HCT116 (cell line): Measurements from ENCODE around the gene CENPC. TPM values are rescaled to one million over a fixed set of nuclear protein-coding genes. Genes with fewer than 3 reads are reported as not detected.

Experiments used
- ATAC-seq: fragments of 200-7000 bp; cut with Tn5 transposase; 2 replicates; pipeline ENCODE4 v1.9.1; 2020; ENCODE audit warnings: mild to moderate bottlenecking, moderate library complexity
- BruUV-seq: library from RNA; stranded (reverse); fragments of 400-500 nt; replicated peaks from 2 replicates; lab custom pipeline; 2021; lab: Mats Ljungman, UMichigan
- CTCF ChIA-PET: fragments of 300-600 bp; sonication (Branson Sonifier 250); formaldehyde crosslinking; loops from one replicate; lab custom pipeline; 2021; ENCODE audit warnings: antibody characterized with exemption; lab: Charles Lee
- POLR2A ChIA-PET: fragments of 300-600, 350-600 bp; sonication (Branson Sonifier 250); formaldehyde crosslinking; loops from one replicate; lab custom pipeline; 2021; ENCODE audit warnings: antibody characterized with exemption; lab: Charles Lee
- RAD21 ChIA-PET, 2 experiments: fragments of 300-600 bp; sonication (Branson Sonifier 250); formaldehyde crosslinking; loops; one replicate each; lab custom pipeline; 2023; ENCODE audit warnings: low total read pairs in 2 of 2; ENCODE audit not compliant: uncharacterized antibody in 2 of 2, unreplicated experiment in 2 of 2, low non-redundant PET in 1 of 2; lab: Charles Lee
- DNase-seq: peaks from one replicate; pipeline ENCODE4 v3.0.0-alpha.2; 2010; ENCODE audit warnings: low read depth, low spot score
- H2AFZ ChIP-seq: fragments of 200-600 bp; shearing (Covaris generic), sonication (generic); 2 replicates; pipeline ENCODE4 v1.6.1; 2017; ENCODE audit warnings: low read depth, mixed run types, mixed read lengths, antibody characterized with exemption, low read length; ENCODE audit not compliant: poor library complexity, severe bottlenecking
- H3K27ac ChIP-seq: 2 replicates; pipeline ENCODE4 v1.5.1; 2012; ENCODE audit warnings: low read depth, low read length
- H3K27me3 ChIP-seq: fragments of 200-600 bp; sonication (generic); 2 replicates; pipeline ENCODE4 v1.6.1; 2016; ENCODE audit warnings: mixed run types, low read length, mixed read lengths; ENCODE audit not compliant: insufficient read depth
- H3K36me3 ChIP-seq, 2 experiments: fragments of 200-500 bp in 1 of 2; fragments of 200-600 bp in 1 of 2; sonication (Bioruptor generic) in 1 of 2; sonication (generic) in 1 of 2; 2 replicates each; pipeline versions ENCODE4 v1.5.1 to v1.6.1; 2014 to 2016; ENCODE audit warnings: low read length in 2 of 2, inconsistent platforms in 1 of 2, mixed read lengths in 1 of 2, mixed run types in 1 of 2; ENCODE audit not compliant: insufficient read depth in 2 of 2, control insufficient read depth in 1 of 2
- H3K4me1 ChIP-seq, 2 experiments: fragments of 200-600 bp in 1 of 2; sonication (generic) in 1 of 2; 2 replicates each; pipeline versions ENCODE4 v1.5.1 to v1.6.1; 2012 to 2017; ENCODE audit warnings: low read length in 2 of 2, inconsistent platforms in 1 of 2, mild to moderate bottlenecking in 1 of 2, mixed read lengths in 1 of 2, mixed run types in 1 of 2, moderate library complexity in 1 of 2; ENCODE audit not compliant: insufficient read depth in 2 of 2, control insufficient read depth in 1 of 2
- H3K4me2 ChIP-seq: fragments of 200-600 bp; sonication (generic); 2 replicates; pipeline ENCODE4 v1.6.1; 2017; ENCODE audit warnings: mixed run types, low read length, mixed read lengths
- H3K4me3 ChIP-seq, 2 experiments: fragments of 200-600 bp in 1 of 2; sonication (generic) in 1 of 2; replicated peaks in 1 of 2; 2 replicates each; pipeline ENCODE4 v1.5.1; 2011 to 2016; ENCODE audit warnings: low read length in 2 of 2, control low read depth in 1 of 2, low read depth in 1 of 2, mild to moderate bottlenecking in 1 of 2, mixed read lengths in 1 of 2, mixed run types in 1 of 2
- H3K79me2 ChIP-seq: fragments of 200-600 bp; sonication (generic); 2 replicates; pipeline ENCODE4 v1.6.1; 2017; ENCODE audit warnings: mild to moderate bottlenecking, mixed run types, low read length, moderate library complexity, mixed read lengths; ENCODE audit not compliant: insufficient read depth
- H3K9ac ChIP-seq: fragments of 200-600 bp; sonication (generic); 2 replicates; pipeline ENCODE4 v1.6.1; 2016; ENCODE audit warnings: low read length, mixed read lengths
- H3K9me2 ChIP-seq: fragments of 200-600 bp; sonication (generic), shearing (Covaris generic); 2 replicates; pipeline ENCODE4 v1.6.1; 2017; ENCODE audit warnings: mixed run types, mild to moderate bottlenecking, moderate library complexity; ENCODE audit not compliant: insufficient read depth
- H3K9me3 ChIP-seq, 2 experiments: fragments of 200-500 bp in 1 of 2; fragments of 200-600 bp in 1 of 2; sonication (Bioruptor generic) in 1 of 2; sonication (generic) in 1 of 2; 2 replicates each; pipeline ENCODE4 v1.6.1; 2014 to 2017; ENCODE audit warnings: low read length in 2 of 2, mixed read lengths in 2 of 2, inconsistent platforms in 1 of 2, low read depth in 1 of 2, mild to moderate bottlenecking in 1 of 2, mixed run types in 1 of 2, moderate library complexity in 1 of 2; ENCODE audit not compliant: control insufficient read depth in 1 of 2, insufficient read depth in 1 of 2
- H4K20me1 ChIP-seq: fragments of 200-600 bp; sonication (generic), shearing (Covaris generic); 2 replicates; pipeline ENCODE4 v1.6.1; 2017; ENCODE audit warnings: mixed run types, mild to moderate bottlenecking, moderate library complexity; ENCODE audit not compliant: insufficient read depth
- CEBPB ChIP-seq: IDR thresholded peaks from 2 replicates; pipeline ENCODE4 v1.6.1; 2012; ENCODE audit warnings: low read depth
- ELF1 ChIP-seq: IDR thresholded peaks from 2 replicates; pipeline ENCODE4 v1.6.1; 2012; ENCODE audit warnings: low read depth, borderline replicate concordance
- EZH2 ChIP-seq: fragments of 200-600 bp; sonication (generic); IDR thresholded peaks from 2 replicates; pipeline ENCODE4 v1.6.1; 2017; ENCODE audit warnings: antibody characterized with exemption, mixed run types
- EZH2phosphoT487 ChIP-seq: fragments of 200-600 bp; IDR thresholded peaks from 2 replicates; pipeline ENCODE4 v1.6.1; 2018; ENCODE audit warnings: antibody characterized with exemption, borderline replicate concordance
- FOSL1 ChIP-seq: IDR thresholded peaks from 2 replicates; pipeline ENCODE4 v1.6.1; 2012; ENCODE audit warnings: low read depth
- JUND ChIP-seq: IDR thresholded peaks from 2 replicates; pipeline ENCODE4 v1.6.1; 2012
- YY1 ChIP-seq: IDR thresholded peaks from 2 replicates; pipeline ENCODE4 v1.6.1; 2011; ENCODE audit warnings: low read length, low read depth, moderate library complexity, mild to moderate bottlenecking; ENCODE audit not compliant: insufficient replicate concordance; ENCODE audit errors: extremely low read depth
- ZNF274 ChIP-seq: fragments of 200-500 bp; sonication (Bioruptor generic); IDR thresholded peaks from 2 replicates; pipeline ENCODE4 v1.6.1; 2014; ENCODE audit warnings: mild to moderate bottlenecking, low read depth, low read length, inconsistent platforms
- intact Hi-C: fragments of 100-400 bp; cut with micrococcal nuclease; formaldehyde crosslinking; loops from 2 replicates; pipeline ENCODE4 v1.10.0; 2022
- total RNA-seq: library from RNA; stranded (reverse); gene quantifications from one replicate; pipeline ENCODE4 v1.2.1, GENCODE V29; 2021; ENCODE audit not compliant: unreplicated experiment
- TF ChIP-seq, protein P1 (sequence below): IDR thresholded peaks from 2 replicates; pipeline ENCODE4 v1.6.1; 2012

Gene CENPC
- total RNA-seq, 1 experiment from 2014 or later = 15.4 TPM

DNA sequence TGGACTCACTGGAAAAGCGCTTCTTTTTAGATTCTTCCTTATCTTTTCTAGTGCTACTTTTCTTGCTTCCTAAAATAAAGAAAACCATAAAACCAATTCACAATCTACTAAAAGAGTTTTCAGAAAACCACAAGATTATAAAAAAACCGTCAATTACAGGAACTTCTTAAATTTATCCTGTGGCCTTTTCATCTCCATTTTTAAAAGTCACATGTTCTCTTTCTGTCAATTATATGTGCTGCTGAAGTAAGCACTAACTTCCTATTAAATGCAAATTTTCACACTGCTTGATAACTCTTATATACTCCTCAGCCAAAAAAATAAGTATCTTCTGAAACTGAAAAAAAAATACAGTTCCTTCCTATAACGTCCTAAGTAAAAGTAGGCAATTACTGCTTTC is 32.8 kb downstream of the CENPC start:
- POLR2A ChIA-PET = no interaction called here
- no peak overlapping the region for H2AFZ ChIP-seq
- ATAC-seq (no peak), DNase-seq (no peak)
- H3K4me2 ChIP-seq = no peak overlapping the region
- H3K4me1 ChIP-seq = no peaks in the 10 kb centered on the region
- no peaks in the 10 kb centered on the region for H3K79me2 ChIP-seq
- no peaks in the 10 kb centered on the region for H3K9me2 ChIP-seq
- no peak overlapping the region for H3K9ac ChIP-seq
- H3K36me3 ChIP-seq = peaks cover 9 to 13% of the 10 kb centered on the region in 2 experiments; a peak in 1 of 4 replicates
- no peak for TF ChIP-seq ZNF274
- no peak for TF ChIP-seq FOSL1
- no peak for TF ChIP-seq YY1
- TF ChIP-seq JUND = no peak
- TF ChIP-seq EZH2 = no peak
- TF ChIP-seq, protein P1, sequence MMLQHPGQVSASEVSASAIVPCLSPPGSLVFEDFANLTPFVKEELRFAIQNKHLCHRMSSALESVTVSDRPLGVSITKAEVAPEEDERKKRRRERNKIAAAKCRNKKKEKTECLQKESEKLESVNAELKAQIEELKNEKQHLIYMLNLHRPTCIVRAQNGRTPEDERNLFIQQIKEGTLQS = no peak
- TF ChIP-seq CEBPB = no peak
- no peak for TF ChIP-seq ELF1
- no peak for TF ChIP-seq EZH2phosphoT487
- CTCF ChIA-PET = no interaction called here
- no peak overlapping the region for H3K4me3 ChIP-seq
- H3K27me3 ChIP-seq = no peaks in the 10 kb centered on the region
- H3K27ac ChIP-seq = no peak overlapping the region
- RAD21 ChIA-PET = no interaction called here
- H4K20me1 ChIP-seq = no peaks in the 10 kb centered on the region
- BruUV-seq = no TSS peak
- H3K9me3 ChIP-seq = no peaks in the 10 kb centered on the region
- intact Hi-C loops = no loop called here

DNA sequence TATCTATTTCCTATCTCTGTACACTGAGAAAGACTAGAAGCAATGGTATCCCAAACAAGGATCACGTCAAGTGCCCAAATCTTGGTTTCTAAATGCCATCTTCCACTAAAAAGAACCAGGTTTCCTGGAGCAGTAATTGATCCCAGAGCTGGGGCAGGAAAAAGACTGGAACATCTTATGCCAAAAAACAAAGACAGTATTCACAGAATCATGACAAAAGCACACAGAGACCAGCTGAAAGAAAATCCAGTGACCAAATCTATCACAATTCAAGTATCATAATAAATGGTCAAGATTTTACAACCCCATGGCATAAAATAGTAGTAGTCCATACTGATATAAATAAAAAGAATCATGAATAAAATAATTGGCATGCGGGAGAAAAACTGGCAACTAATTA is 44.9 kb downstream of the CENPC start:
- no peak for DNase-seq
- RAD21 ChIA-PET = no interaction called here
- no peak overlapping the region for H3K9ac ChIP-seq
- intact Hi-C loops = no loop called here
- H3K9me2 ChIP-seq = no peaks in the 10 kb centered on the region
- no peak overlapping the region for H3K27ac ChIP-seq
- CTCF ChIA-PET = no interaction called here
- H3K27me3 ChIP-seq = no peaks in the 10 kb centered on the region
- no peak for TF ChIP-seq YY1
- TF ChIP-seq, all 23 proteins: peak for 0
- Histone ChIP-seq H4K20me1 (no peaks in the 10 kb centered on the region), H2AFZ (no peak overlapping the region), H3K9me3 (no peaks in the 10 kb centered on the region), H3K4me2 (no peak overlapping the region), H3K36me3 (0 out of 4 replicates have a peak, but pooled peaks cover 0 to 3% of the 10 kb centered on the region in 2 experiments), H3K79me2 (no peaks in the 10 kb centered on the region), H3K4me3 (no peak overlapping the region), H3K4me1 (no peaks in the 10 kb centered on the region)
- BruUV-seq = no TSS peak
- POLR2A ChIA-PET = no interaction called here
- ATAC-seq = no peak
